Endothelial cell of coronary artery (primary cell): ENCODE data around the gene OR51E1. TPM values are rescaled to one million over a fixed set of nuclear protein-coding genes. Genes with fewer than 3 reads are reported as not detected.

Experiments
- total RNA-seq: library from RNA; depleted of rRNA; stranded (reverse); fragments of >200 nt; gene quantifications from 2 replicates; pipeline ENCODE4 v1.2.3, GENCODE V29; 2014

OR51E1 gene, protein sequence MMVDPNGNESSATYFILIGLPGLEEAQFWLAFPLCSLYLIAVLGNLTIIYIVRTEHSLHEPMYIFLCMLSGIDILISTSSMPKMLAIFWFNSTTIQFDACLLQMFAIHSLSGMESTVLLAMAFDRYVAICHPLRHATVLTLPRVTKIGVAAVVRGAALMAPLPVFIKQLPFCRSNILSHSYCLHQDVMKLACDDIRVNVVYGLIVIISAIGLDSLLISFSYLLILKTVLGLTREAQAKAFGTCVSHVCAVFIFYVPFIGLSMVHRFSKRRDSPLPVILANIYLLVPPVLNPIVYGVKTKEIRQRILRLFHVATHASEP
- total RNA-seq, result not detected in 2 replicates

DNA sequence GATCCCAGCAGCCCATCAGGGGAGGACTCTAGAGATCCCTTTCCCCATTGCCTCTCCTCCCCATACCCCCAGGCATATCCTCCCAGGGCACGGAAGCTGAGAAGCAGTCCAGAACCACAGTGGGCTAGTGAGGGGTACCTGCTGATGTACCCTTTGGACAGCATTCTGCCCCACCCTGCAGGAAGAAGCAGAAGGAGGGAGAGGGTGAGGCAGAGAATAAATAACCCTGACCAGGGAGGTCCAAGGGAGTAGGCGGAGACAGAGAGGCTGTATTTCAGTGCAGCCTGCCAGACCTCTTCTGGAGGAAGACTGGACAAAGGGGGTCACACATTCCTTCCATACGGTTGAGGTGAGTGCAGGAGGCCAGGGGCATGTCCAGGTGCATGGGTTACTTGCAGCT is at the start of gene OR51E1:
OR51E1 (plus strand) TSS at position 301 of the 400 bp plus-strand sequence. CDS start 8,545 bp downstream, outside the sequence.

DNA sequence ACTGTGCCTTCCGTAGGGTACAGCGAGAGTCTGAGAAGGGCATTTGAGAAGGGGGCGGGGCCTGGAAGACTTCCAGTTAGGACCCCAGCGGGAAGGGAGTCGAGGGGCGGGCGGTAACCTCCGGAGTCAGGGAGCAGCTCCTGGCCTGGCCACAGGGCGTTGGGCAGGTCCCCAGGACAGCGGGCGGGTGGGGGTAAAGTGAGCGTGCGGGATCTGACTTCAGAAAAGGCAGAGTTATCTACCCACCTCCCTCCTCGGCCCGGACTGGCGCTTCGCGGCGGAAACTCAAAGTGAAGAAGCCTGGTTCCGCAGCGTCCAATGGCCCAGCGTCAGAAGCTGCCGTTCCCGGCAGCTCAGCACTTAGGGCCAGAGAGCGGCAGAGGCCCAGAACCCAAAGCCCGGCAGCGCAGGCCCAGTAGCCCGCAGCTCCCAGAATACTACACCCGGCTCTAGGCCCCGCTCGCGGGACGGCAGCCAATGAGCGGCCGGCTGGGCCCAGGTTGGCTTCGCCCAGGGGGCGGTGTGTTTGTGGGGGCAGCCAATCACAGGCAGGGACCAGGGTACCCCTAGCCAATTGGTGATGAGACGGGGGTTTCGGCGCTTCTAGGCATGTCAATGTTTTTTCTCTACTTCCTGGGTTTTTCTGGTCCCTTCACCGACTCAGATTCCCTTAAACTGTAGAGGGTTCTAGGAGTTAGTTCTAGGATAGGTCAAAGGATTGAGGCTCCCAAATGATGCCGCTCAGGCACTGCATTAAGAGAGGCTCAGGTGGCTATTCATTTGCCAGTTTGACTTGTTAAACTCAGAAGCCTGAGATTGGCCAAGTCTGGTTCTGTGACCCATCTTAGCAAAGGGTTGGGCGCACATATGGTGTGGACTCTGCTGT is 35.8 kb upstream of the OR51E1 start, which contains the start of gene TRIM68:
TRIM68 (minus strand) TSS at position 451 of the 886 bp plus-strand sequence. CDS start 2,727 bp downstream, outside the sequence.

DNA sequence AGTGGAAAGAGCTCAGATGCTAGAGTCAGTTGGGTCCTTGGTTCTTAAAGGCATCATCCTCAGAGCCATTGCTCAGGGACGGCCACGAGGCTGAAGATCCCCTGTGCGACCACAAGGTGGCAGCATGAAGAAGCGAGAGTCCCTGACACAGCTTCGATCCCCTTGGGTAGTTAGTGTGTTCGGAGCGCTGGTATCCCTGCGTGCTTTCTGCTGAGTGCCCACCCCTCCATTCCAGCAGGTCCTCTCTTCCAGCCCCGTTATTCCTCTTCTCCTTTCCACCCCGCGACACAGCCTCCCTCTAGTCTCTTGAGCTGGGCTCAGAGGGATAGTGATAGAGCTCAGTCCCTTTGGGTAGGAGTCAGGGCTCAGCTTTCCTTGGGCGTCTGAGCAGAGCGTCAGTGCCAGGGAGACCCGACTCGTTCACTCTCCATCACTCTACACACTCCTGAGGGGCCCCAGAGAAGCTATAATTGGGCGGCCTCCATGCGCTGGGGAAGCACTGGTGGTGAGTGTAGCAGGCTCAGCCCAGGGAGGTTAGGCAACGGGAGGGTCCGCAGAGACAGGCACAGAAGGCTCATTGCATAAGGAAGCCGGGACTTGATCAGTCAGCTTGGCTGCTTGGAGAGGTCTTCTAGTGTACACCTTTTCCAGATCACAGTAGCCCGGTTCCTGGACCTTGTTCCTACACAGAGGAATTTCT is 6.7 kb upstream of the OR51E1 start, which contains the start of gene OR51D1:
OR51D1 (plus strand) TSS at position 516 of the 700 bp plus-strand sequence. CDS start 2,314 bp downstream, outside the sequence.

DNA sequence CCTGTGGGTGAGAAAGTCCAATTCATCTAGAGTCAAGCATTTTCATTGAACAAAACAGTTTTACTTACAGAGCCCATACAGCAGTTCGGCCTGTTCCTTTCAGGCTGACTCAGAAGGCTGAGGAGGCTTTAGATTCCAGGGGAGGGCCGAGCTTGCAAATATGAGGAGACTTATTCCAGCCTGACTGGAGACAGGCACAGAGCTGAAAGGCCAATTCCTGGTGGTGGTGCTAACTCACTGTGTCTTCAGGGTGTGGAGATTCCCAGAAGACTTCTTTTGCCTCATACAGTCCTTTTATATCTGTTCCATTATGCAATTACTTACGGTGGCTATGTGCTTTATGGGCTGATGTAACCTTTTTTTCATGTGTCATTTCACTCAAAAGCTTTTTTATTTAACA is 53.8 kb downstream of the OR51E1 start, which contains the start of gene OR51E2:
OR51E2 (minus strand) TSS at position 269 of the 400 bp plus-strand sequence. CDS start 15,142 bp downstream, outside the sequence.

DNA sequence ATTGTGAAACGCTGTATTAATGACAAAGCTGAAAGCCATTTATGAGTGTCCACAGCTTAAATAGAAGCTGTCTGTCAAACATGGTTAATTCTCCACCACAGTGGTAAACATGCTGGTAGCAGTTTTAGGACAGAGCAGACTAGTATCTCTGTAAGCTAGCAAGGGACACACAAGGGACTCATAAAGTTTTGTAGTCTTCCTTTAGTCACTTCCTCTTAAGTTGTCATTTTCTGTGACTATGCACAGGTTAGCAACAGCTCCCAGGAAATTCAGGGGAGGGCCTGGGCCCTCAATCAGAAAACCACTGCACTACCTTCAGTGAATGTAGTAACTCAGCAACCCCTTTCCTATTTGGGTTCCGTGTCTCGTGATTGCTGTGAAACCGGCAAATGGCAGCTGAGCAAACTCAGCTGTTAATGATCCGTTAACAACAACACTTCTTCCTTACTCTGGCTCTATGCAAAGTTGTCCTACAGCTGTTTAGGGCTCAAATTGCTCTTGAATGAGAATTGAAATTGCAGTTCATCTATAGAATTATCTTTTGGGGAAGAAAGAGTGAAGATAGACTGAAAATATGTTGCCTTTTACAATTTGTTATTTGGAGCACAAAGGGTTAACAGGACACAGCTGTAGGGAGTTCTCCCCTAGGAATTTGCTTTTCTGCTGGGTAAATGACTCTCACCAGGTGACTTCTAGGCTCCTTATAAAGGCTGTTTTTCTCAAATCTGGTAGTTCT is 60.4 kb downstream of the OR51E1 start, which contains the start of gene MMP26:
MMP26 (plus strand) TSS at position 731 of the 736 bp plus-strand sequence.

Other genes with a start within 250 kb of the OR51E1 start
- not detected in 2 replicates for gene OR52K2, start 194.7 kb upstream of the OR51E1 start, total RNA-seq
- not detected in 2 replicates for gene OR52K1, start 161.3 kb upstream of the OR51E1 start, total RNA-seq
- not detected in 2 replicates for gene OR52M1, start 98.8 kb upstream of the OR51E1 start, total RNA-seq
- gene OR52I2, start 62.2 kb upstream of the OR51E1 start, total RNA-seq, result not detected in 2 replicates
- not detected in 2 replicates for gene OR52I1, start 49.9 kb upstream of the OR51E1 start, total RNA-seq
- gene TRIM68, start 35.8 kb upstream of the OR51E1 start, total RNA-seq, result 7.1 and 14.4 TPM in 2 replicates
- gene OR51D1, start 6.5 kb upstream of the OR51E1 start, total RNA-seq, result not detected in 2 replicates
- not detected in 2 replicates for gene OR51E2, start 53.9 kb downstream of the OR51E1 start, total RNA-seq
- not detected in 2 replicates for gene MMP26, start 60.8 kb downstream of the OR51E1 start, total RNA-seq
- gene OR51F1, start 126.0 kb downstream of the OR51E1 start, total RNA-seq, result not detected in 2 replicates
- gene OR52R1, start 160.4 kb downstream of the OR51E1 start, total RNA-seq, result not detected in 2 replicates
- gene OR51F2, start 177.3 kb downstream of the OR51E1 start, total RNA-seq, result not detected in 2 replicates
- not detected in 2 replicates for gene OR51S1, start 205.2 kb downstream of the OR51E1 start, total RNA-seq
- gene OR51T1, start 237.9 kb downstream of the OR51E1 start, total RNA-seq, result not detected in 2 replicates